ENCODE results near the gene MBD5.

DNA sequence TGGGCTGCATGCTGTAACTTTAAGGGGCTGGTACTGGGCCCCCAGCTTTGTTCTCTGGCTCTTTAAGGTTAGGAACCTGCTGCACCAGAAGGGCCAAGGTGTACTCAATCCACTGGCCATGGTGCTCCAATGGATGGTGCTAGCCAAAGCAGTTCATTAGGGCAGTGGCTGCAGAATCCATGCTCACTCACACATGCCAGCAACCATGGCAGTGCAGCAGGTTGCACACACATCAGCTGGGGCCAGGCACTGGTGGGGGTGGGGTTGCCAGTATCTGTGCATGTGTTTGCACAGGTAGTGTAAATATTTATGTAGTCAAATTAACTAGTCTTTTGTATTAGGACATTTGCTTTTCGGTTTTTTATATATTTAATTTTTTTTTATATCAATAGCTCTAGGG, 395.4 kb downstream of the MBD5 start:
- TF ChIP-seq POLR2A (IDR thresholded peaks at IDR 0.05) = no peak
- TF ChIP-seq, protein P1, sequence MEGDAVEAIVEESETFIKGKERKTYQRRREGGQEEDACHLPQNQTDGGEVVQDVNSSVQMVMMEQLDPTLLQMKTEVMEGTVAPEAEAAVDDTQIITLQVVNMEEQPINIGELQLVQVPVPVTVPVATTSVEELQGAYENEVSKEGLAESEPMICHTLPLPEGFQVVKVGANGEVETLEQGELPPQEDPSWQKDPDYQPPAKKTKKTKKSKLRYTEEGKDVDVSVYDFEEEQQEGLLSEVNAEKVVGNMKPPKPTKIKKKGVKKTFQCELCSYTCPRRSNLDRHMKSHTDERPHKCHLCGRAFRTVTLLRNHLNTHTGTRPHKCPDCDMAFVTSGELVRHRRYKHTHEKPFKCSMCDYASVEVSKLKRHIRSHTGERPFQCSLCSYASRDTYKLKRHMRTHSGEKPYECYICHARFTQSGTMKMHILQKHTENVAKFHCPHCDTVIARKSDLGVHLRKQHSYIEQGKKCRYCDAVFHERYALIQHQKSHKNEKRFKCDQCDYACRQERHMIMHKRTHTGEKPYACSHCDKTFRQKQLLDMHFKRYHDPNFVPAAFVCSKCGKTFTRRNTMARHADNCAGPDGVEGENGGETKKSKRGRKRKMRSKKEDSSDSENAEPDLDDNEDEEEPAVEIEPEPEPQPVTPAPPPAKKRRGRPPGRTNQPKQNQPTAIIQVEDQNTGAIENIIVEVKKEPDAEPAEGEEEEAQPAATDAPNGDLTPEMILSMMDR (IDR thresholded peaks at IDR 0.05) = no peak
